Activated CD4-positive, alpha-beta T cell treated with anti-CD3 and anti-CD28 coated beads, Interleukin-2, amount 10 ng/mL, durations not matched to agents 7 days and 5 days (primary cell): Measurements from ENCODE around the gene NENF. TPM values are rescaled to one million over a fixed set of nuclear protein-coding genes. Genes with fewer than 3 reads are reported as not detected.
"Not testable (repeated sequence)": the region's sequence is repeated elsewhere in the genome, so short reads cannot be mapped to it uniquely, and the experiment has no call there.

ENCODE experiments used
- CTCF ChIA-PET: fragments of 350-600 bp; sonication (Branson Sonifier 250); formaldehyde crosslinking; loops from one replicate; lab custom pipeline; 2021; ENCODE audit warnings: antibody characterized with exemption; lab: Charles Lee
- POLR2A ChIA-PET: fragments of 350-600 bp; sonication (Branson Sonifier 250); formaldehyde crosslinking; loops from one replicate; lab custom pipeline; 2021; ENCODE audit warnings: antibody characterized with exemption; lab: Charles Lee
- DNase-seq: peaks from one replicate; pipeline ENCODE4 v3.0.0-alpha.2; 2020
- H3K27ac Mint-ChIP-seq: one replicate; pipeline ENCODE4 v1.8.0; 2021; ENCODE audit warnings: mild to moderate bottlenecking, moderate library complexity, mixed read lengths
- H3K27me3 Mint-ChIP-seq: one replicate; pipeline ENCODE4 v1.8.0; 2021; ENCODE audit warnings: mixed read lengths
- H3K36me3 Mint-ChIP-seq: one replicate; pipeline ENCODE4 v1.8.0; 2021; ENCODE audit warnings: low read depth, mixed read lengths
- H3K4me1 Mint-ChIP-seq: one replicate; pipeline ENCODE4 v1.8.0; 2021; ENCODE audit warnings: mixed read lengths
- H3K4me3 Mint-ChIP-seq: one replicate; pipeline ENCODE4 v1.8.0; 2021; ENCODE audit warnings: mild to moderate bottlenecking, moderate library complexity, mixed read lengths
- H3K9me3 Mint-ChIP-seq: one replicate; pipeline ENCODE4 v1.8.0; 2021; ENCODE audit warnings: mixed read lengths
- total RNA-seq, 2 experiments: library from RNA; stranded (reverse); gene quantifications; one replicate each; pipeline ENCODE4 v1.2.3, GENCODE V29; 2021

NENF gene
- total RNA-seq, 2 experiments from 2014 or later, result 28.3 to 29.3 TPM

DNA sequence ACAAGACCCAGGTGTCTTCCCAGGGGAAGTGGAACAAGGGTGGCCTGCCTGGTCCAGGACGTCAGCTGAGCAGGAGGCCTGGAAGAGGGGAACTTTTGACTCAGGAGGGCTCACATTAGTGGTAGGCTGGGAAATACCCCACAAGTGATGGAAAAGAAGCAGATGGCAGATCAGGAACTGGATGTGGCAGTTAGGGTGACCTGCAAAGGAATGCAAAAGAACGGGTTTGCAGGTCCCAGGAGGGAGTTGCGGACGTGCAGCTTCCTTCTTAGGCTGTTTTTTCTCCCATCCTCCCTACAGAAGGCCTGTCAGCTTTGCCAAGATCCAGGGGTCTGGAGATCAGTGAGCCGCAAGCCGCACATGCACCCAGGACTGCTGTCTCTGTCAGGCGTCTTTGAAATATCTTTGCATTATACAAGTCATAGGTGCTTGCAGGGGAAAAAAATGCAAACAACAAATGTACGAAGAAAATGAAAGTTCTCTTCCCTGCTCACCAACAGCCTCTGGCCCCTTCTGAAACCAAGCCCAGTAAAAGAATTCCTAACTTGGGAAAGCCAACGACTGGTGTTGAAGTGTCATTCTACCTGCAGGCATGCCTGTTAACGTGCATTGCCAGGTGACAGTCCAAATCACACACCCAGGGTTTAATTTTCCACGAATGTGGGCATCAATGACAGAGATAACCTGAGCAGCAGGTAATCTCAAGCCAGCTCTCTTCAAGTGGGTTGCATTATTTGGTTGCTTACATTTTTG lies 34.4 kb downstream of the NENF start:
- Mint-ChIP-seq H3K36me3 (no peaks in the 10 kb centered on the region), H3K27ac (no peak overlapping the region), H3K4me1 (no peaks in the 10 kb centered on the region), H3K4me3 (no peak overlapping the region), H3K9me3 (no peaks in the 10 kb centered on the region), H3K27me3 (no peaks in the 10 kb centered on the region)
- DNase-seq, result no peak
- POLR2A ChIA-PET, result no interaction called here
- CTCF ChIA-PET, result interaction anchor here (2.6 to 7.4 kb wide), 2 partner anchors 11 kb away, joined by 13 to 51 read pairs; no protein-coding TSS in a partner anchor

DNA sequence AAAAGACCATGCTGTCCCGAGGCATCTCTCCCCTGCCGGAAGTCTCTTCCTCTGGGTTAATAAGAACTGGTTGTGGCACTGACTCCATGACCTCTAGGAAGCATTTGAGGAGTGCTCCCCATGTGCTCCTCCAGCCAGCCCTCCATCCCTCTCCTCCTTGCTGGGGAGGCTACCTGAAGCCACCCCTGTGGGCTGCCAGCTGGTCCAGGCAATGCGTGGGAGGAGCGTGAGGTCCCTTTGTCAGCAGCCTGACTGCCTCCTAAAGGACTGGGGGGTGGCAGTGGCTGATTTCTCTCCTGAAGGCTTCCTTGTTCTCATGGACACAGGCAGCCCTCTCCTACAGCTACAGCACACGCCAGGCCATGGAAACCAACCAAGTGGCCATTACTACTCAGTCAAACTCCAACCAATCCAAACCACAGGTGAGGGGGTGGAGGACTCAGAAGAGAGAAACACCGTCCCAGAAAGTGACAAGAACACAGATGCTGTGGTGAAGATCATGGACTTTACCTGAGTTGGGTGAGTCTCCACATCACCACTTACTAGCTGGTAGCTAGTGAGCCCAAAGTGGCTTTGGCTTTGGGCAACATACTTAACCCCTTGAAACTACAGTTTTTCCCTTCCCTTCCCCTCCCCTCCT lies 35.2 kb downstream of the NENF start:
- Mint-ChIP-seq H3K9me3 (no peaks in the 10 kb centered on the region), H3K27me3 (no peaks in the 10 kb centered on the region), H3K27ac (peak overlapping the region; percentile 60), H3K4me3 (no peak overlapping the region), H3K4me1 (peaks cover 5% of the 10 kb centered on the region), H3K36me3 (no peaks in the 10 kb centered on the region)
- ChIA-PET CTCF (interaction anchor here (1.2 to 7.4 kb wide), 3 partner anchors 9 to 11 kb away, joined by 3 to 51 read pairs (median 13); no protein-coding TSS in a partner anchor), POLR2A (no interaction called here)
- DNase-seq, result no peak

DNA sequence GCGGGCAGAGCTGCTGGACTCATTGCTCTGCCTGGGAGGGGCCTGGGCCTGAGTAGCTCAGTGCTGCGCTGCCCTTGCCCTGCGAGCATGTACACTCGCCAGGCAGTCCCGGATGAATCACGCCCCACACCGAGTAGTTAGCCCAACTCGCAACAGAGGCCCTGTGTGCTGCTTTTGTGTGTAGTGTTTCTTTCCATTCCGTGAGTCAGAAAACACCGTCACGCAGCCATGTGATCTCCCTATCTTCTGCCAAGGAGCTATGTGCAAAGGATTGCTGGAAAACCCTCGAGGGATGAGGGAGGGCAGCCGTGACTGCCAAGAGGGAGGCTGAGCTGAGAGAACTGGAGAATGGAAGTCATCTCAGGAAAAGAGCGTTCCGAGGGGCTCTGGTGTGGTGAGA lies 37.3 kb downstream of the NENF start:
- ChIA-PET CTCF (interaction anchor here (1.8 to 7.4 kb wide), 2 partner anchors 11 to 14 kb away, joined by 5 to 51 read pairs; no protein-coding TSS in a partner anchor), POLR2A (interaction anchor here (0.6 kb wide), 1 partner anchor 271 kb away, joined by 3 read pairs; no protein-coding TSS in a partner anchor)
- peaks cover 9% of the 10 kb centered on the region for H3K4me1 Mint-ChIP-seq
- no peaks in the 10 kb centered on the region for H3K36me3 Mint-ChIP-seq
- no peaks in the 10 kb centered on the region for H3K9me3 Mint-ChIP-seq
- no peak for DNase-seq
- H3K4me3 Mint-ChIP-seq, result no peak overlapping the region
- H3K27me3 Mint-ChIP-seq, result peaks cover 5% of the 10 kb centered on the region
- no peak overlapping the region for H3K27ac Mint-ChIP-seq

DNA sequence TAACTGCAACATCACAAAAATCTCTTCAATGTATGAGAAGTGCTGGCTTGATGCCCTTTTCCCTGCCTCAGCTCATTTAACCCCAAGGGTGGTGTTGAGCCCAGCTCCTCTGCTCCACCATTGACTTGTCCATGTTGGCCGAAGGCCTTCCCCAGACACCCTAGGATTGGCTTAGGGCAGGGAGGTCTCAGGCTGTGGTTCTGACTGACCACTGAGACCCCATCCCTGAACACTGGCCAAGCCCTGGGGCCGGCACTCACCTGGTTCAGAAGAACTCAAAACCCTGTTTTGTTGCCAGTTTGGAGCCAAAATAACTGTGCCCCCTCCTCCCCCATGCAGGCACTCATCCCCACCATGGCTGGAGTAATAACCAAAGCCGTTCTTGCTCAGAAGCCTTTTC lies 38.6 kb downstream of the NENF start:
- peaks cover 13% of the 10 kb centered on the region for H3K27me3 Mint-ChIP-seq
- H3K9me3 Mint-ChIP-seq, result no peaks in the 10 kb centered on the region
- ChIA-PET POLR2A (no interaction called here), CTCF (interaction anchor here (7.4 kb wide), 1 partner anchor 15 kb away, joined by 51 read pairs; no protein-coding TSS in a partner anchor)
- H3K4me1 Mint-ChIP-seq, result peaks cover 9% of the 10 kb centered on the region
- no peak for DNase-seq
- no peak overlapping the region for H3K4me3 Mint-ChIP-seq
- no peaks in the 10 kb centered on the region for H3K36me3 Mint-ChIP-seq
- no peak overlapping the region for H3K27ac Mint-ChIP-seq

DNA sequence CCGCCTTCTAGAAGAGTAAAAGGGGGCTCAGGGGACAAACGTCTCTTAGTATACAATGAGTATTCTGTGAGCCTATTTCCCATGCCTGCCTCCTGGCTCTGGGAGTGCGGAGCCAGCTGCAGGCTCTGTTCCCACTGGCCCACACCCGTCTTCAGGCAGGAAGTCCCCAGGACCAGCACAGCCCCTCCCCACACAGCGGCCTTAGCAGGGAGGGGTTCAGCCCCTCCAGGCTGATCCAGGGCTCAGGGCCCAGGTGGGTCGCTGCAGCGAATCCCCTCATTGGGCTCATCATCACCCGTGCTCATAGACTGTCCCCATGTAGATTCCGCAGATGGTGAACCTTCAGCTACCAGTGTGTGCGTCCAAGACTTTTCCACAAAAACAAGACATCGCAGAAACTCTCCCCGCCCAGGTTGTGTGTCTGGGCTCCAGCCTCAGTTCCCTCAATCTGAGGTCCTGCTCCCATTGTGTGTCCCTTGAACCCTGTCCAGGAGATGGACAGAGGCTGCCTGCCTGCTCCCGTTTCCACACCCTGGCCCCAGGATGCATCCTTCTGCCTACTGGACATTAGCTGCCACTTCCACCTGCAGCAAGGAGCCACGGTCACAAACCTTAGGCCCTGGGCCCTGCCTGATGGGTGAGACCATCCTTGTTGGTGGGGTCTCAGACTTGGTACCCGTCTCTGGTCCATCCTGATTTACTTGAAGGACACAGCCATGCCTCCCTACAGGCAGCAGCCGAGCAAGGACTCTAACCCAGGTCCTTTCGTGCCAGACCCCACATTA lies 39.4 kb downstream of the NENF start:
- no peaks in the 10 kb centered on the region for H3K36me3 Mint-ChIP-seq
- ChIA-PET POLR2A (no interaction called here), CTCF (interaction anchor here (1.3 to 7.4 kb wide), 2 partner anchors 16 to 193 kb away, joined by 3 to 51 read pairs; no protein-coding TSS in a partner anchor)
- no peaks in the 10 kb centered on the region for H3K9me3 Mint-ChIP-seq
- no peak overlapping the region for H3K4me3 Mint-ChIP-seq
- no peak for DNase-seq
- H3K27ac Mint-ChIP-seq, result no peak overlapping the region
- H3K27me3 Mint-ChIP-seq, result peaks cover 14% of the 10 kb centered on the region
- H3K4me1 Mint-ChIP-seq, result peaks cover 11% of the 10 kb centered on the region

DNA sequence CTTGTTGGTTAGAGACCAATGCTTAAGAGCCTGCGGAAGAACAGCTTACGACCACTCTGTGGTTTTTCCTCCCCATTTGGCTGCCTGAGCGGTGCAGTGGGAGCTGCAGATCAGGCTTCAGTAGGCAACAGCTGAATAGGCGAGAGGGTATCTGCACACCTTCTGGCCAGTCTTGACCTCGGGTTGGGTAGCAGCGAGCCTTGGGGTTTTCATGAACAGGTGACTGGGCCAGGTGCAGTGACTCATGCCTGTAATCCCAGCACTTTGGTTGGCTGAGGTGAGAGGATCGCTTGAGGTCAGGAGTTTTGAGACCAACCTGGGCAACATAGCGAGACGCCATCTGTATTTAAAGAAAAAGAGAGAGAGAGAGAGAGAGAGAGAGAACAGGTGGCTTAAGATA lies 41.0 kb downstream of the NENF start:
- POLR2A ChIA-PET, result no interaction called here
- no peak overlapping the region for H3K27ac Mint-ChIP-seq

DNA sequence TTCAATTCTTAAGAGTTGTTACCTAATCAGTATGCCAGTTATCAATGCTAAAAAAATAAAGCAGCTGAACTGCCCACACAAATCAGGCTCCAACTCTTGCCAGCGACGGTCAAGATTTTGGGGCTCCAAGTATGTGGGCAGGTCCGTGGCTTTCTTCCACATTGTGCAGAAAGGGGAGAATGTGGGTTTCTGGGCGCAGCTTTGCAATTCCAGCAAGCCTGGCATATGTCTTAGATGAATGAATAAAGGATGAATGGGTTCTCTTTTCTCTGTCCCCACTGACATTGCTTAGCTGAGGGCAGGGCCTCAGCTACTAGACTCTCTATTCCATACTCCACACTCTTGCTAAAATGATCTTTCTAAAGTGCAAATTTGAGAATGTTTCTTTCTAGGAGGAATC lies 42.4 kb downstream of the NENF start:
- no peaks in the 10 kb centered on the region for H3K9me3 Mint-ChIP-seq
- CTCF ChIA-PET, result interaction anchor here (1.2 kb wide), 1 partner anchor 19 kb away, joined by 3 read pairs; no protein-coding TSS in a partner anchor
- no peaks in the 10 kb centered on the region for H3K36me3 Mint-ChIP-seq
- peaks cover 25% of the 10 kb centered on the region for H3K4me1 Mint-ChIP-seq
- DNase-seq, result no peak
- POLR2A ChIA-PET, result no interaction called here
- peaks cover 15% of the 10 kb centered on the region for H3K27me3 Mint-ChIP-seq
- no peak overlapping the region for H3K27ac Mint-ChIP-seq
- H3K4me3 Mint-ChIP-seq, result no peak overlapping the region

More for the DNA sequence above, 41.0 kb downstream of the NENF start:
- no peak for DNase-seq
- CTCF ChIA-PET, result no interaction called here
- Mint-ChIP-seq H3K27me3 (peaks cover 14% of the 10 kb centered on the region), H3K36me3 (no peaks in the 10 kb centered on the region), H3K9me3 (no peaks in the 10 kb centered on the region), H3K4me3 (no peak overlapping the region), H3K4me1 (peaks cover 25% of the 10 kb centered on the region)

DNA sequence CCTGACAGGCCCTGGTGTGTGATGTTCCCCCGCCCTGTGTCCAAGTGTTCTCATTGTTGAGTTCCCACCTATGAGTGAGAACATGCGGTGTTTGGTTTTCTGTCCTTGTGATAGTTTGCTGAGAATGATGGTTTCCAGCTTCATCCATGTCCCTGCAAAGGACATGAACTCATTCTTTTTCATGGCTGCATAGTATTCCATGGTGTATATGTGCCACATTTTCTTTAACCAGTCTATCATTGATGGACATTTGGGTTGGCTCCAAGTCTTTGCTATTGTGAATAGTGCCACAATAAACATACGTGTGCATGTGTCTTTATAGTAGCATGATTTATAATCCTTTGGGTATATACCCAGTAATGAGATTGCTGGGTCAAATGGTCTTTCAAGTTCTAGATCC lies 43.1 kb downstream of the NENF start:
- H3K4me3 Mint-ChIP-seq, DNase-seq, H3K27ac Mint-ChIP-seq, CTCF ChIA-PET, POLR2A ChIA-PET, H3K9me3 Mint-ChIP-seq, H3K36me3 Mint-ChIP-seq: not testable (repeated sequence)
- peaks cover 20% of the 10 kb centered on the region for H3K27me3 Mint-ChIP-seq
- peaks cover 25% of the 10 kb centered on the region for H3K4me1 Mint-ChIP-seq

DNA sequence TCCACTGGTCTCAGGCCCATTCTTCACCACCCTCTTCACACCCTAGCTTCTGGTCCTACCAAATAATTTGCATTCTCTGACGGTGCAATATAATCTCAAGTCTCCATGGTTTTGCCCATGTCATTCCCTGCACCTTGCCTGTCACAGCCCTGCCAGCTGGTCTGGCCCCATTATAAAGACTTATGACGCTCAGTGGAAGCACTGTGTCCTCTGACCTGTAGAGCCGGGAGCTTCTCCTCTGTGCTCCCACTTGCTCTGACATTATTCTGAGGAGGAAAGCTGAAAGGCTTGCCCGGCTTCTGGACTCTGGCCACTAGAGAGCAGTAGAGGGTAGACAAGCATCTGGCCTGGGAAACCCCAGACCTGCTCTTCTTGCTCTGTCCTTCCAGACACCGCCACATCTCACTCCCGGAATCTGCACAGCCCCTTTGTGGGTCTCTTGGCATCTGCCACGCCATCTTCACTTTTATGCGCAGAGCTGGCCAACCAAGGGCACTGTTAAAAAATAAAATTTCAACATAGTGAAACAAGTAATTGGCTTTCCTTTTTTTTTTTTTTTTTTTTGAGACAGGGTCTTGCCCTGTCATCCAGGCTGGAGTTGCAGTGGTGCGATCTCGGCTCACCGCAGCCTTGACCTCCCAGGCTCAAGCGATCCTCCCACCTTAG lies 44.4 kb downstream of the NENF start:
- H3K4me3 Mint-ChIP-seq, result no peak overlapping the region
- CTCF ChIA-PET, result interaction anchor here (0.5 to 4.5 kb wide), 45 partner anchors 8 to 518 kb away, joined by 3 to 35 read pairs (median 4); partner anchors contain the start of genes DTL, INTS7, NSL1 and TATDN3

DNA sequence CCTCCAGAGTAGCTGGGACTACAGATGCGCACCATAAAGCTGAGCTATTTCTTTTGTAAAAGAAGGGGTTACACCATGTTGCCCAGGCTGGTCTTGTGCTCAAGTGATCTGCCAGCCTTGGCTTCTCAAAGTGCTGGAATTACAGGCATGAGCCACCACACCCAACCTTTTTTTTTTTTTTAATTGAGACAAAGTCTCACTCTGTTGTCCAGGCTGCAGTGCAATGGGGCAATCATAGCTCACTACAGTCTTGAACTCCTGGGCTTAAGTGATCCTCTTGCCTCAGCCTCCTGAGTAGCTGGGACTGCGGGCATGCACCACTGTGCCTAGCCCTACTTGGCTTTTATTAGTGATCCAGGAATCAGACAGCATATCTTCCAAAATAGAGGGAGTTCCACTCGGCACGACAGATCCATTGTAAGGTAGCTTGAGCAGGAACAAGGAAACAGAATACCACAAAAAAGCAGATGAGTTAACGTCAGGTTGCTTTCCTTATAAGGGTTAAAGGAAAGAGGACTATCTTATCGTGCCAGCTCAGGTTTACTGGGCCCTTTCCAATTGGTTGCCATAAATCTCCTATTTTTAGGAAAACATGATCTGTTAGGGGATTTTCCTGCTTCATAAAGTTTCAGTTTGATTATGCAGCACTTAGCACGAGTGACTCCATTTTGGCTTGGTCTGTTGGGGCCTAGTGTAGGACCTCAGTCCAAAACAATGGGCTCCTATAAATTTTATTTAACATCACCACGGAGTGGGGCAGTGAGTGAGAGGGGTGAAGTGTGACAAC lies 45.2 kb downstream of the NENF start:
- no peak for DNase-seq
- Mint-ChIP-seq H3K36me3 (no peaks in the 10 kb centered on the region), H3K27me3 (peaks cover 25% of the 10 kb centered on the region), H3K4me1 (peaks cover 20% of the 10 kb centered on the region), H3K4me3 (no peak overlapping the region), H3K27ac (no peak overlapping the region), H3K9me3 (no peaks in the 10 kb centered on the region)
- CTCF ChIA-PET, result interaction anchor here (0.5 to 4.5 kb wide), 35 partner anchors 9 to 508 kb away, joined by 3 to 35 read pairs (median 4); partner anchors contain the start of genes DTL, INTS7, NSL1 and TATDN3
- POLR2A ChIA-PET, result interaction anchor here (0.7 kb wide), 1 partner anchor 141 kb away, joined by 3 read pairs; no protein-coding TSS in a partner anchor

More for the DNA sequence above, 44.4 kb downstream of the NENF start:
- POLR2A ChIA-PET, result interaction anchor here (0.5 to 0.6 kb wide), 3 partner anchors 20 to 377 kb away, joined by 3 to 4 read pairs (median 3); no protein-coding TSS in a partner anchor
- Mint-ChIP-seq H3K9me3 (no peaks in the 10 kb centered on the region), H3K27ac (peak overlapping the region; percentile 15), H3K27me3 (peaks cover 25% of the 10 kb centered on the region), H3K4me1 (peaks cover 25% of the 10 kb centered on the region), H3K36me3 (no peaks in the 10 kb centered on the region)
- DNase-seq, result peak; percentile 85

DNA sequence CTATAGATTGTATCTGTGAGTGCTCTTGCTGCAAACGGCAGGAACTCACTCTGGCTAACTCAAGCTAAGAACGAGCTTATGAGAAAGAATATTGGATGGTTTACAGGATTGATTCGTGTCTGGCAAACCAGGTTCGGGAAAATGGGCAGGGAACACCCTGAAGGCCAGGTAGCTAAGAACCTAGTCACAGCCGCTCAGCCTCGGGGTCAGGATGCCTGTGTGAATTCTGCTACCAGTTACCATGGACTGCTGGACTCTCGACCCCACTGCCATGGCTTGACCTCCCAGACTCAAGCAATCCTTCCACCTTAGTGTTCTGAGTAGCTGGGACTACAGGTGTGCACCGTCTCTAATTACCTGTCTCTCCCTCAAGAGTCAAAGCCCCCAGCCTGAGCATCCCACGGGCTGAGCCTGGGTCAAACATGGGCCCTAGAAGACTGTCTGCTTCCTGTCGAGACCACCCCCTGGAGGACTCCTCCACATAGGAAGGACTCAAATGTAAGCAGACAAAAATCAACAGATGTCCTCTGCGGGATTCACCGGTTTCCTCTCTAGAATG lies 45.8 kb downstream of the NENF start:
- ChIA-PET POLR2A (interaction anchor here (0.7 kb wide), 1 partner anchor 140 kb away, joined by 3 read pairs; no protein-coding TSS in a partner anchor), CTCF (interaction anchor here (0.5 to 4.5 kb wide), 13 partner anchors 11 to 452 kb away, joined by 3 to 35 read pairs (median 5); partner anchors contain the start of genes DTL and INTS7)
- peaks cover 15% of the 10 kb centered on the region for H3K4me1 Mint-ChIP-seq
- DNase-seq, result no peak
- H3K4me3 Mint-ChIP-seq, result no peak overlapping the region
- no peaks in the 10 kb centered on the region for H3K9me3 Mint-ChIP-seq
- peaks cover 25% of the 10 kb centered on the region for H3K27me3 Mint-ChIP-seq
- no peak overlapping the region for H3K27ac Mint-ChIP-seq
- H3K36me3 Mint-ChIP-seq, result no peaks in the 10 kb centered on the region
